ENCODE results near the gene RASAL2.

GRCh38 chr1:178046591-178047270 is 47.2 kb upstream of the RASAL2 start:
- TF ChIP-seq TAF1 (IDR thresholded peaks at IDR 0.05; ENCODE audit: borderline replicate concordance, low read depth, low read length) (no peak), POLR2A (IDR thresholded peaks at IDR 0.05; ENCODE audit: low read depth, low read length) (no peak)

Data from GM12892 (cell line).